Sciatic nerve (tissue), 2 donors: ENCODE results near the gene LRRIQ4. TPM values are rescaled to one million over a fixed set of nuclear protein-coding genes. Genes with fewer than 3 reads are reported as not detected.

Experiments used
- ATAC-seq: fragments of 200-7000 bp; cut with Tn5 transposase; one replicate; pipeline ENCODE4 v1.9.1; 2020; ENCODE audit warnings: mild to moderate bottlenecking, moderate library complexity
- DNase-seq: peaks from one replicate; pipeline ENCODE4 v3.0.0-alpha.2; 2020; ENCODE audit warnings: low spot score
- intact Hi-C: fragments of 100-400 bp; cut with DNase I; formaldehyde crosslinking; loops from one replicate; pipeline ENCODE4 v1.14.2; 2022
- total RNA-seq: library from RNA; stranded (reverse); fragmentation: NEBNext Ultra II Directional; extraction: Animal tissue kit (Norgen Biotek cat#: 25700); gene quantifications from one replicate; pipeline ENCODE4 v1.2.1, GENCODE V29; 2021
- donor health status: DM: no; HTN: no; CAD: no.
- donor health status: DM: no; HTN: no; CAD: no.

The LRRIQ4 gene
- total RNA-seq, 1 donor from 2014 or later: not detected

GRCh38 chr3:169886671-169887070 is 74.0 kb downstream of the LRRIQ4 start:
- intact Hi-C loops: no loop called here
- DNase-seq (no peak), ATAC-seq (peak; percentile 65)

Other genes starting within 250 kb of the LRRIQ4 start
- 40.4 TPM for gene MECOM, start 149.2 kb upstream of the LRRIQ4 start, total RNA-seq
- gene TERC, start 47.8 kb upstream of the LRRIQ4 start, total RNA-seq: 6.3 TPM
- 2.3 TPM for gene ACTRT3, start 43.3 kb upstream of the LRRIQ4 start, total RNA-seq
- gene MYNN, start 39.5 kb upstream of the LRRIQ4 start, total RNA-seq: 19.9 TPM
- gene LRRC34, start within 50 bp of the LRRIQ4 start, total RNA-seq: 4.7 TPM
- gene LRRC31, start 57.1 kb downstream of the LRRIQ4 start, total RNA-seq: not detected
- gene SAMD7, start 98.7 kb downstream of the LRRIQ4 start, total RNA-seq: not detected
- 232 TPM for gene SEC62, start 153.9 kb downstream of the LRRIQ4 start, total RNA-seq
- 5.4 TPM for gene GPR160, start 225.1 kb downstream of the LRRIQ4 start, total RNA-seq